Endothelial cell of umbilical vein (primary cell): ENCODE results near the gene TRIM58. TPM values are rescaled to one million over a fixed set of nuclear protein-coding genes. Genes with fewer than 3 reads are reported as not detected.

ENCODE experiments used
- BruUV-seq: library from RNA; stranded (reverse); fragments of 400-500 nt; replicated peaks from 2 replicates; lab custom pipeline; 2021; lab: Mats Ljungman, UMichigan
- CTCF ChIA-PET: fragments of 300-600, 350-600 bp; sonication (Branson Sonifier 250); formaldehyde crosslinking; loops from one replicate; lab custom pipeline; 2021; ENCODE audit warnings: antibody characterized with exemption, inconsistent platforms; lab: Charles Lee
- POLR2A ChIA-PET: fragments of 300-600, 350-600 bp; sonication (Branson Sonifier 250); formaldehyde crosslinking; loops from one replicate; lab custom pipeline; 2021; ENCODE audit warnings: antibody characterized with exemption, inconsistent platforms; lab: Charles Lee
- DNase-seq: peaks from one replicate; pipeline ENCODE4 v3.0.0-alpha.2; 2011; ENCODE audit warnings: low read depth, low spot score
- FAIRE-seq: peaks from 2 replicates; lab custom pipeline; 2011; peaks lifted over from hg19 to GRCh38; lab: Jason Lieb, UNC
- H2AFZ ChIP-seq: 2 replicates; pipeline ENCODE4 v1.6.0; 2012; ENCODE audit warnings: low read depth, low read length, control low read depth, inconsistent platforms
- H3K27ac ChIP-seq: 2 replicates; pipeline ENCODE4 v1.5.1; 2011; ENCODE audit warnings: low read depth, mild to moderate bottlenecking, control low read depth, low read length, moderate library complexity; ENCODE audit not compliant: insufficient read depth
- H3K27me3 ChIP-seq, 2 experiments: 2 replicates each; pipeline versions ENCODE4 v1.6.0 to v1.6.1; 2011; ENCODE audit warnings: low read length in 2 of 2, mixed read lengths in 1 of 2; ENCODE audit not compliant: control insufficient read depth in 2 of 2, insufficient read depth in 2 of 2
- H3K36me3 ChIP-seq, 2 experiments: 2 replicates in 1 of 2; 3 replicates in 1 of 2; pipeline ENCODE4 v1.5.1; 2011; ENCODE audit warnings: low read length in 2 of 2, mild to moderate bottlenecking in 1 of 2, moderate library complexity in 1 of 2; ENCODE audit not compliant: control insufficient read depth in 2 of 2, insufficient read depth in 2 of 2; ENCODE audit errors: extremely low read depth in 1 of 2
- H3K4me1 ChIP-seq: 3 replicates; pipeline ENCODE4 v1.5.1; 2011; ENCODE audit warnings: mild to moderate bottlenecking, low read length; ENCODE audit not compliant: control insufficient read depth, insufficient read depth; ENCODE audit errors: extremely low read depth
- H3K4me2 ChIP-seq: 2 replicates; pipeline ENCODE4 v1.6.1; 2011; ENCODE audit warnings: low read length, control low read depth, mixed read lengths; ENCODE audit not compliant: insufficient read depth
- H3K4me3 ChIP-seq, 3 experiments: fragments of 200-600 bp in 1 of 3; sonication (generic), shearing (Covaris generic) in 1 of 3; replicated peaks in 1 of 3; 2 replicates each; pipeline ENCODE4 v1.5.1; 2011 to 2016; ENCODE audit warnings: control low read depth in 3 of 3, low read length in 3 of 3, mild to moderate bottlenecking in 2 of 3, inconsistent platforms in 1 of 3, low read depth in 1 of 3, moderate library complexity in 1 of 3; ENCODE audit not compliant: insufficient read depth in 1 of 3
- H3K79me2 ChIP-seq: 2 replicates; pipeline ENCODE4 v1.6.0; 2012; ENCODE audit warnings: low read length, inconsistent platforms; ENCODE audit not compliant: control insufficient read depth, insufficient read depth
- H3K9ac ChIP-seq: replicated peaks from 2 replicates; pipeline ENCODE3; 2011; ENCODE audit warnings: low read length, control low read depth; ENCODE audit not compliant: insufficient read depth; ENCODE audit errors: extremely low read depth
- H3K9me1 ChIP-seq: replicated peaks from 3 replicates; pipeline ENCODE4 v1.6.0; 2011; ENCODE audit warnings: mild to moderate bottlenecking, low read length; ENCODE audit not compliant: control insufficient read depth, insufficient read depth; ENCODE audit errors: extremely low read depth
- H3K9me3 ChIP-seq: replicated peaks from 2 replicates; pipeline ENCODE4 v1.5.1; 2012; ENCODE audit warnings: low read length, inconsistent platforms; ENCODE audit not compliant: control insufficient read depth, insufficient read depth
- H4K20me1 ChIP-seq: replicated peaks from 2 replicates; pipeline ENCODE3; 2011; ENCODE audit warnings: mild to moderate bottlenecking, low read length; ENCODE audit not compliant: control insufficient read depth, insufficient read depth; ENCODE audit errors: extremely low read depth
- CTCF ChIP-seq, 2 donors: IDR thresholded peaks; 1 replicate in 1 of 2; 2 replicates in 1 of 2; pipeline ENCODE4 v1.5.1; 2011; ENCODE audit warnings: low read length in 2 of 2, mild to moderate bottlenecking in 2 of 2, moderate library complexity in 2 of 2, control low read depth in 1 of 2, inconsistent platforms in 1 of 2, low read depth in 1 of 2; ENCODE audit not compliant: insufficient read depth in 1 of 2; ENCODE audit errors: extremely low read depth in 1 of 2
- EZH2 ChIP-seq: IDR thresholded peaks from 2 replicates; pipeline ENCODE4 v1.6.1; 2012; ENCODE audit warnings: borderline replicate concordance, low read depth, mild to moderate bottlenecking, moderate library complexity, low read length, inconsistent platforms; ENCODE audit not compliant: severe bottlenecking
- FOS ChIP-seq: IDR thresholded peaks from 2 replicates; pipeline ENCODE4 v1.6.1; 2011; ENCODE audit warnings: mild to moderate bottlenecking, low read length, moderate library complexity, borderline replicate concordance; ENCODE audit not compliant: insufficient read depth
- GATA2 ChIP-seq: IDR thresholded peaks from 2 replicates; pipeline ENCODE4 v1.7.0; 2011; ENCODE audit warnings: low read depth, mild to moderate bottlenecking, moderate library complexity, mixed read lengths, low read length; ENCODE audit not compliant: insufficient read length, insufficient read depth
- JUN ChIP-seq: IDR thresholded peaks from 2 replicates; pipeline ENCODE4 v1.6.1; 2011; ENCODE audit warnings: borderline replicate concordance, low read depth; ENCODE audit not compliant: insufficient read length, insufficient read depth
- MAX ChIP-seq: IDR thresholded peaks from 2 replicates; pipeline ENCODE4 v1.6.1; 2011; ENCODE audit not compliant: insufficient read depth, insufficient read length
- MYC ChIP-seq: IDR thresholded peaks from one replicate; pipeline ENCODE4 v1.6.1; 2011; ENCODE audit warnings: mild to moderate bottlenecking, low read depth, low read length
- POLR2A ChIP-seq: IDR thresholded peaks from 2 replicates; pipeline ENCODE4 v1.6.1; 2012; ENCODE audit warnings: low read depth, mild to moderate bottlenecking, control low read depth, low read length
- POLR2AphosphoS5 ChIP-seq: IDR thresholded peaks from 2 replicates; pipeline ENCODE4 v1.6.1; 2012; ENCODE audit warnings: low read depth, mild to moderate bottlenecking, control low read depth, low read length, moderate library complexity; ENCODE audit not compliant: insufficient read depth
- dilution Hi-C: fragments of 300-500 bp; cut with MboI; formaldehyde crosslinking; loops from one replicate; pipeline ENCODE4 v1.15.0; 2019; ENCODE audit warnings: low sequenced_read_pairs; ENCODE audit not compliant: extremely low pct_ligation_motif_present
- intact Hi-C: fragments of 100-400 bp; cut with micrococcal nuclease; formaldehyde crosslinking; loops from one replicate; pipeline ENCODE4 v1.10.0; 2022
- polyA plus RNA-seq, 4 experiments: library from polyadenylated mRNA; depleted of rRNA in 3 of 4; stranded (reverse) in 3 of 4; unstranded in 1 of 4; fragments of >200 nt; gene quantifications; 2 replicates each; pipeline versions ENCODE4 v1.2.1 to v1.2.3, GENCODE V29; 2011 to 2012; ENCODE audit warnings: missing spikeins in 1 of 4
- total RNA-seq: library from RNA; stranded (reverse); gene quantifications from 2 replicates; pipeline ENCODE4 v1.2.3, GENCODE V29; 2021

TRIM58 gene
- total and polyA plus RNA-seq, 2 donors (not counting 3 experiments of a cell fraction or from before 2014, with no cell fraction given), result not detected

DNA sequence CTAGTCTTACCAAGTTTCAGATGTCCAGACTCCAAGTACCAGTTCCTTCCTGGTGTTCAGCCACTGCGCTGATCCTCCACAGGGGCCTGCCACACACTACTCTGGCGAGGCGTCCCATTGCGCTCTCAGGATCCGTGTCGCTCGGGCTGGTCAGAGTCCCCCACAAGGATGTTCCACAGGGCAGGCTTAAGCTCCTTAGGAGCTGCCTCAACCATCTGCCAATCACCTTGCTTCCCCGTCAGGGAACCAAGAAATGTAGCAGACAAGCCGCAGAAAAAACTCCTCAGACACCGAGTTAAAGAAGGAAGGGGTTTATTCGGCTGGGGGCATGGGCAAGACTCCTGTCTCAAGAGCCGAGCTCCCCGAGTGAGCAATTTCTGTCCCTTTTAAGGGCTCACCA lies 48.2 kb downstream of the TRIM58 start:
- H3K9ac ChIP-seq, result no peak overlapping the region
- H3K27me3 ChIP-seq, result no peaks in the 10 kb centered on the region
- no peaks in the 10 kb centered on the region for H3K36me3 ChIP-seq
- peaks cover 1% of the 10 kb centered on the region for H3K9me3 ChIP-seq
- no peak overlapping the region for H2AFZ ChIP-seq
- ChIA-PET CTCF (no interaction called here), POLR2A (no interaction called here)
- intact Hi-C loops (no loop called here), dilution Hi-C loops (no loop called here)
- no peak overlapping the region for H3K4me2 ChIP-seq
- H3K4me1 ChIP-seq, result no peaks in the 10 kb centered on the region
- no peak for FAIRE-seq
- no peak overlapping the region for H3K27ac ChIP-seq
- no peaks in the 10 kb centered on the region for H3K9me1 ChIP-seq
- TF ChIP-seq FOS, result no peak
- no peak overlapping the region for H3K4me3 ChIP-seq
- no peaks in the 10 kb centered on the region for H3K79me2 ChIP-seq
- BruUV-seq, result no TSS peak
- no peaks in the 10 kb centered on the region for H4K20me1 ChIP-seq
- DNase-seq, result no peak

DNA sequence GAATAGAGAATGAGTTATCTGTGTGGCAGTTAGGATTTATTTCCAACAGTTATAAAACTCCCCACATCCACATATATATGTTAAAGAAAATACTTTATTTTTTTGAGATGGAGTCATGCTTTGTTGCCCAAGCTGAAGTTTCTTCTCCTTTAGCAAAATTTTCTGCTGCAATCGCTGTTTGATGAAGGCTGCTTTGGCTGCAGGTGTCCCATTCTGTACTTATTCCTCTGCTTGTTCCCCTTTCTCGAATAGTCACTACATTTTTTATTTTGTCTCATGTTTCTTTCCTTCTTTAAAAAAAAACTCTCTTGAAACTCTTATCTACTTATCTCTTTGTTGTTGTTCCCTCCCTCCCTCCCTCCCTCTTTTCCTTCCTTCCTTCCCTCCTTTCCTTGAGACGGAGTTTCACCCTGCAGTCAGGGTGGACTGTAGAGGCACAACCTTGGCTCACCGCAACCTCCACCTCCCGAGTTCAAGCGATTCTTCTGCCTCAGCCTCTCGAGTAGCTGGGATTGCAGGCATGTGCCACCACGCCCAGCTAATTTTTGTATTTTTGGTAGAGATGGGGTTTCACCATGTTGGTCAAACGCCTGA lies 49.0 kb downstream of the TRIM58 start:
- Histone ChIP-seq H3K9me1 (no peaks in the 10 kb centered on the region), H4K20me1 (no peaks in the 10 kb centered on the region), H2AFZ (no peak overlapping the region), H3K4me1 (no peaks in the 10 kb centered on the region), H3K9me3 (peaks cover 4% of the 10 kb centered on the region), H3K4me2 (no peak overlapping the region), H3K27me3 (no peaks in the 10 kb centered on the region), H3K9ac (no peak overlapping the region), H3K36me3 (no peaks in the 10 kb centered on the region), H3K79me2 (no peaks in the 10 kb centered on the region), H3K4me3 (no peak overlapping the region), H3K27ac (no peak overlapping the region)
- CTCF ChIA-PET, result no interaction called here
- TF ChIP-seq JUN (no peak), EZH2 (no peak), GATA2 (no peak), POLR2AphosphoS5 (no peak), CTCF (IDR thresholded peaks at IDR 0.05; ENCODE audit: extremely low read depth in 1 of 2, insufficient read depth in 1 of 2, low read depth in 1 of 2, low read length in 2 of 2) (no peak), FOS (no peak), MAX (no peak), POLR2A (no peak), MYC (no peak)
- intact Hi-C loops, result no loop called here
- POLR2A ChIA-PET, result no interaction called here
- BruUV-seq, result no TSS peak
- dilution Hi-C loops, result no loop called here
- DNase-seq (no peak), FAIRE-seq (no peak)
